ENCODE data around the gene IL27RA.

The IL27RA gene

DNA sequence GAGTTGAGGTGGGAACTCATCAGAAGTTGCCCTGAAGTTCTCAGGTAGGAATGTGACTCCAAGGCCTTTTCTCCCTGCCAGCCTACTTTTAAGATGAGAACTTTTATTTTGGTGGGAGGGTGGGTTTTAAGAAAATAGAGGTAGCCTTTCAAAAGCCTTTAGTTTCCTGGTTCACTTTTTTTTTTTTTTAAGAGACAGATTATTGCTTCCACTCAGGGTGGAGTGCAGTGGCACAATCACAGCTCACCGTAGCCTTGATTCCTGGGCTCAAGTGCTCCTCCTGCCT is 51.1 kb downstream of the IL27RA start:
- no peak for DNase-seq (ENCODE audit: extremely low read depth in 1 of 2, low read depth in 1 of 2)

DNA sequence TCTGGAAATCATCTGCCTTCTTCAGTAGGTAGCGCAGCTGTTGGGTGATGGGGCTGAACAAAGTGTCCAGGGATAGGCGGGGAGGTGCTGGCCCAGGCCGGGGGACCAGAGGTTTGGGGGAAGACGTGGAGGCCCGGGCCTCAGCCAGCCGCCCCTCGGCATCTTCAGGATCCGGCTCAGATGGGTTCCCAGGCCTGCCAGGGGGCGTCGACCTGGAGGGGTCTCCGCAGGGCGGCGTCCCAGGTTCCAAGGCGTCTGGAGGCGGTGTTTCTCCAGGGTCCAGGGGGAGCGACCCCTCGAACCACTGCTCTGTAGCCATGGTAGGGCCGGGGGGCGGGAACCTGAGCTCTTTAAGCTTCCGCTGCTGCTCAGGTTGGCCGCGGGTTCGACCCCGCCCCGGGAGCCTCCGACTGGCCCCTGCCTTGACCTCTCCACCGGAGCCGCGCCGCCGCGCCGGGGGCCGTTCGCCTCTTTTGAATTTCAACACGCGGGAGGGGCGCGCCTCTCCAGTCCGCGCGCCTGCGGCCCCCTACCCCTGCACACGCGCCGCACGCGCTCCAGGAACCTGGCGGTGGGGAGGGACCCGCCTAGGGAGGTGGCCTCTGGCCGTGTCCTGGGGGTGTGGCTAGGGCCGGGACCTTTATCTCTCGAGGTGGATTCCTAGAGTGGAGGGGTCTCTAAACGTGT is 53.9 kb downstream of the IL27RA start, which contains the start of gene C19orf67:
TSS of gene C19orf67 (minus strand) at position 475 of the 687 bp plus-strand sequence. CDS start at position 319, 156 bp downstream.
- DNase-seq (ENCODE audit: extremely low read depth in 1 of 2, low read depth in 1 of 2) = no peak

DNA sequence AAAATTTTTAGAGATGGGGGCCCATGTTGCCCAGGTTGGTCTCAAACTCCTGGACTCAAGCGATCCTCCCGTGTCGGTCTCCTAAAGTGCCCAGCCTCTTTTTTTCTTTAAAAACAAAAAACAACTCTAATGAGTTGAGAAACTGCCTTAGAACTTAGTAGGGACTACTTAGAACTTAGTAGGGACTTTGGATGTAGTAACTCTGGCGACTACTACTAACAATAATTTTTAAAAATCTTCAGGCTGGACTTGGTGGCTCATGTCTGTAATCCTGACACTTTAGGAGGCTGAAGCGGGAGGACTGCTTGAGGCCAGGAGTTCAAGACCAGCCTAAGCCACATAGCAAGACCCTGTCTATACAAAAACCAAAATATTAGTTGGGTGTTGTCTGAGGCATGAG is 54.5 kb downstream of the IL27RA start:
- no peak for DNase-seq (ENCODE audit: extremely low read depth in 1 of 2, low read depth in 1 of 2)

DNA sequence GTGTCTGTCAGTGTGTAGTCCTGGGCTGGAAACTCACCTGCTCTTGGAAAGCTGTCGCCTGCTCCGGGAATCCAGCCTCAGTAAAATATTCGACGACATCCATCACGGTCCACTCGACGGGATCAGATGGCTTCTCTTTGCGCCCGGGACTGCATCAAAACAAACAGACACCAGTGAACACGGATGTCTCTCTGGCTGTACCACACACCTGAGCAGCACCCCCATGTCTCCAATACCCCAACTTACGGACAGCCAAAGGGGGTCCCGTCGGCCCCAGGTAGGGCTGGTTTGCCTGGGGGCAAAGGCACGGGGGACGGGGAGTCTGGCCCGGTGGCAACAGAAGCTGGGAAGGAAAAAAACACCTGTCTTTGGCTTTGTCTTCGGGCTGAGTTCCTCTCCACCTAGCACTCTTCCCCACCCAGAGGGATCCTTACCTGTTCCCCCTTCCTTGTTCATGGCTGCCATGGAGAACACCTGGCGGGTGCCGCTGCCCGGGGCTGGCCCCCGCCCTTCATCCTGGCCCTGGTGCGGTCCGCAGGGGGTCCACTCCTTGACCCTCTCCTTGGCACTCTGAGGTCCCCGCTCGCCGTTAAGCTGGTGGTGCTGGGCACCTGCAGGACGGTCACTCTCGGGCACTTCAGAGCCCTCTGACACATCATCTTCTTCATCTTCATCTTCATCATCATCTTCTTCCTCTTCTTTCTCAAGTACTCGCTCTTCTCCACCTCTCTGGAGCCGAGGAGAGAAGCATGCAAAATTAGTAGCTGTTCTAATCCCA is 57.3 kb downstream of the IL27RA start:
- DNase-seq (ENCODE audit: extremely low read depth in 1 of 2, low read depth in 1 of 2) = no peak

DNA sequence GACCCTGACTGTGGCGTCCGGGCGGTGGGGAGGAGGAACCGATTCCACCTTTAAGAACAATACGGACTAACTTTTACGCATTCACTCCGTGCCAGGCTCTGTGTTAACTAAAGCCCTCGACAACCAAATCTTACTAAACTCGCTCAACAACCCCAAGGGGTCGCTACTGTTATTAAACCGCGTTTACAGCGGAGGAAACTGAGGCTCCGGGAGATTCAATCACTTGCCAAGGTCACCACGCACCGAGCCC is 57.8 kb downstream of the IL27RA start:
- no peak for DNase-seq (ENCODE audit: extremely low read depth in 1 of 2, low read depth in 1 of 2)

DNA sequence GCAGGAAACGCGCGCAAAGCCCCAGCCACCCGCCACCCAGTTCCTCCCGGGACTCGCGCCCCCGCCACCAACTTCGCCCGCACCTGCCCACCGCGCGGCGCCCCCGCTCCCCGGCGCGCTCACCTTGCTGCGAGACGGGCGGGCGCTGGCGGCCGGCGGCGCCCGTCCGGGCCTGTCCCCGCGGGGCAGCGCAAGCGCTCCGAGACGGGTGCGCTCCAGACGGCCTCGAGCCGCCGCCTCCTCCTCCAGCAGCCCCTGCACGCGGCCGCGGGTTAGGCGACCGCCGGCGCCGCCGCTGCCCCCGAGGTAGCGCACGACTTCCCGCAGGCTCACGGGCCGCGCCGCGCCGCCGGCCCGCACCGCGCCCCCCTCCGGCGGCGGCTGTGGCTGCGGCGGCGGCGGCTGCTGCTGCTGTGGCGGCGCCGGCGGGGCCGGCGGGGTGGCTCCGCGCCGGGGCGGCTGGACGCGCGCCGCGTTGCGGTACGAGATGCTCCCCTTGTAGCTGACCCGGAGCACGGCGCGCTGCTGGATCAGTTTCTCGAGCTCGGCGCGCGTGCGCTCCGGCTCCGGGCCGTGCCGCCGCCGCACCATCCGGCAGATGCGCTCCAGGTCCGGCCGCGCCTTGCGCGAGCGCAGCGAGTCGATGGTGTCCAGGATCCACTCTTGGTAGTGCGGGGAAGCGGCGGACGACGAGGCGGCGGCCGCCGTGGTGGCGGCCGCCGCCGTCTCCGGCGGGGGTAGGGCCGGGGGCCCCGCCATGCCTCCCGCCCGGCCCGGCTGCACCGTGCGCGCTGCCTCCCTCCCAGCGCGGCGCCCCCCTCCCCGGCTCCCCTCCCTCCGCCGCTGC is 58.3 kb downstream of the IL27RA start:
- peak in 1 of 2 donors; percentile 33 for DNase-seq (ENCODE audit: extremely low read depth in 1 of 2, low read depth in 1 of 2)

DNA sequence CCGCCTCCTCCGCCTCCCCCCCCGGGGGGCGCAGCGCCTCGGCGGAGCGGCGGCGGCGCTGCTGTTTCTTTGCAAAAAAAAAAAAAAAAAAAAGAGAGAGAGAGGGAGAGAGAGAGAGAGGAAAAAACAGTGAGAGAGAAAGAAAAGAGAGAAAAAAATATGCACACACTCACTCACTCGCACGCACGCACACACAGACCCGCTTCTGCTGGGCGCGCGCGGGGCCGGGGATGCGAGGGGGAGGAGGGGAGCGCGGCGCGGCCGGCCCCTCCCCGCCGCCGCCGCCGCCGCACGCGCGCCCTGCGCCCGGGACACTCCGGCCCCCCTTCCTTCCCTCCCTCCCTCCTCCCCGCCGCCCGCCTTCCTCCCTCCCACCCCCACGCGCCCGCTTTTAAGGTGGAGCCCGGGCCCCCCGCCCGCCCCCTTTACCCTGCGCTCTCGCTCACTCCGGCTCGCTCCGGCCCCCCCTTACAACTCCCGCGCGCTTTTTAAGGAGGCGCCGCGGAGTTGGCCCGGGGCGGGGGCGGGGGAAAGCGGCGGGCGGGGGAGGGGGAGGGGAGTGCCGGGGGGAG is 59.0 kb downstream of the IL27RA start, which contains the start of gene SAMD1:
TSS of gene SAMD1 (minus strand) at position 243 of the 572 bp plus-strand sequence.
- DNase-seq (ENCODE audit: extremely low read depth in 1 of 2, low read depth in 1 of 2) = peak; percentile 72 to 81

DNA sequence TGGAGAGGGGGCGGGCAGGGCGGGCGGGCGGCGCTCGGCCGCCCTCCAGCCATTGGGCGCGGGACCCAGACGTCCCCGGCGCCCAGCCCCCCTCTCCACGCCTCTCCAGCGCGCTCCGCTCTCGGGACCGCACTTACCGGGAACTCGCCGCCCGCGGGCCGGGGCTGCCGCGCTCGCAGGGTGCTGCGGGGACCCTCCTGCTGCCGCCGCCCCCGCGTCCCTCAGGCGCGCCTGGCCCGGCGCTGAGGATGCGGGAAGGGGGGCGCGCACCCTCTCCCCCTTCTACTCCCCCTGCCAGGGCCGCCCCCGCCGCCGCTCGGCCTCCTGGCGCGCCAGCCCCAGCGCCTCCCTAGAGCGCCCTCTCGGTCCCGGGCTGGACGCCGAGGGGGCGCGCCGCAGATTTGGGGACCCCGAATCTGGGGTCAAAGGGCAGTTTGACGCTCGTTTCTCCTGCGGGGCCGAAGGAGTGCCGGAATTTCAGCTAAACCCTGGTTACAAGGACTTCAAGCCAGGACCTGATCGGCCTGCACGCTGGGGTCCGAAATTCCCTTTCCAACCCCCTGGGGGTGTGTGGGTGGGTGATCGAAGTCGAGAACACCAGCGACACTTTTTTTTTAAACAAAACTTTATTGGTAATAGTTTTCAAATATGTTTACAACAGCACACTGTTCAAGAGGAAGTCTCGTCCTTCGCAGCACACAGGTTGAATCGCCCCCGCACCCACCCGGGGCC is 59.7 kb downstream of the IL27RA start:
- peak in 1 of 2 donors; percentile 32 for DNase-seq (ENCODE audit: extremely low read depth in 1 of 2, low read depth in 1 of 2)

DNA sequence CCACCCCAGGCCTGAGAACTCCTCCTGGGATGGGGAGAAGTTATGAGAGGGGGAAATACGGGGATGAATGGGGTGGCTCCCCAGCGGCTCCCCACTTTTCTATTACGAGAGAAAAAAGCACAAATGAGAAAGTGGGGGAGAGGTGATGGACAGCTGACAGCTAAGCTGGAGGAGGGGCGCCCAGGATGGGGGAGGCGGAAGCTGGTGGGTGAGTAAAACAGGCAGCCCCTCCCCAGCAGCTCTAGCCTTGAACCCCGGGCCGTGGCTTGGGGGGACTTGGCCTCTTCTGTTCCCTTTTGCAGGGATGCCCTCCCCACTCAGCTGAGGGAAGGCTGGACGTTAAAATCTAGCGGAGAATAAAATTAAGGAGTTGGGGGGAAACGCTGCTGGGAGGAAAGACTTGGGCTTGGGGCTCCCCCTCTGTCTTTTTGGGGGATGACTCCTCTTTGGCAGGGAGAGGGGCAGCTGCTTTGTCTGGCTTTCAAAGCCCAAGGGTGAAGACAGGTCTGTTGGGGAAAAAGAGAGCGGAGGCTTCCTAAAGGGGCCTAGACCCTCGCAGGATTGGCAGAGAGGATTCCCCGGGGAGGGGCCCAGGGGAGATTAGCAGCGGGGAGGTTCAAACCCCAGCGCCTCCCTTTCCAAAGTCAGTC is 60.4 kb downstream of the IL27RA start:
- DNase-seq (ENCODE audit: extremely low read depth in 1 of 2, low read depth in 1 of 2) = no peak

DNA sequence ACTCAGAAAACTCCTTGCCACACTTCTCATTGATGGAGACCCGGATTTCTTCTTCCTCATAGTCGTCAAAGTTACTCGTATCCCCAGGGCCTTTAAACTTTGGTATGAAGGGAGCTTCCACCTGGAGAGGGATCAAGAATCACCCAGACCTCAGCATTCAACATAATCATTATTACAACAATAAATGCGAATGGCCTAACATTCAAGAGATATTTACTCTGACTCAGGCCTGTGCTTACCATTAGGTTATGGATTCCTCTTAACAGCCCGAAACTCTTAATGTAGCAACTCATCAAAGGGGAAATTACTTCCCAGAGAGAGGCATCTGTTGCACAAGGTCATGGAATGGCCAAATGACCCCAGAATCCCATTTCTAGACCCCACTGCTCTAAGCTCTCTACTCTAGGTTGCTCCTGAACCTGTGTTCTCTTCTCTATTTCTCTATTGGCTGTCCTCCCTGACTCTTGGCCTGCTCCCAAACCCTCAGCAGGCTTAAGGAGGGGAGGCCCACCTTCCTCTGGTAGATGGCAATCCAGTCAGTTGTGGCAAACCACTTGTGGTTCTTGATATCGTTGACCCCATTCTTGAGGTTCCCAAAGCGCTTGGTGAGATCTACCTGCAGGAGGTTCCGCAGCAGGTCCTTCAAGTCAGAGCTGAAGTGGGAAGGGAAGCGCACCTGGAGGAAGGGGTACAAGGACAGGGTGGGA is 61.7 kb downstream of the IL27RA start:
- no peak for DNase-seq (ENCODE audit: extremely low read depth in 1 of 2, low read depth in 1 of 2)

DNA sequence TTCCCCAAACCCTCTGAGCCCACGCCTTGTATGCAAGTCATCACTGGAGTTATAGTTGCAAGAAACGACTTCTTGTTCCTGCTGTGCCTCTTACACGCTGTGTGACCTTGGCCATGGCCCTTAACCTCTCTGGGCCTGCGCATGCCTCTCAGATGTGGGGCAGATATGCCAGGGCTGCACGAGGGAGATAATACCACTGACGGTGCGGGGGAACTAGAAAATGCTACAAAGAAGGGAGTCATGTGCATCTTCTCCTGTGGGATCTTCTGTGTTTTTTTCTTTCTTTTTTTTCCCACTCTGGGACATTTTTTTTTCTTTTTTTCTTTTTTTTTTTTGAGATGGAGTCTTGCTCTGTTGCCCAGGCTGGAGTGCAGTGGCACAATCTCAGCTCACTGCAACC is 63.3 kb downstream of the IL27RA start:
- DNase-seq (ENCODE audit: extremely low read depth in 1 of 2, low read depth in 1 of 2) = no peak

DNA sequence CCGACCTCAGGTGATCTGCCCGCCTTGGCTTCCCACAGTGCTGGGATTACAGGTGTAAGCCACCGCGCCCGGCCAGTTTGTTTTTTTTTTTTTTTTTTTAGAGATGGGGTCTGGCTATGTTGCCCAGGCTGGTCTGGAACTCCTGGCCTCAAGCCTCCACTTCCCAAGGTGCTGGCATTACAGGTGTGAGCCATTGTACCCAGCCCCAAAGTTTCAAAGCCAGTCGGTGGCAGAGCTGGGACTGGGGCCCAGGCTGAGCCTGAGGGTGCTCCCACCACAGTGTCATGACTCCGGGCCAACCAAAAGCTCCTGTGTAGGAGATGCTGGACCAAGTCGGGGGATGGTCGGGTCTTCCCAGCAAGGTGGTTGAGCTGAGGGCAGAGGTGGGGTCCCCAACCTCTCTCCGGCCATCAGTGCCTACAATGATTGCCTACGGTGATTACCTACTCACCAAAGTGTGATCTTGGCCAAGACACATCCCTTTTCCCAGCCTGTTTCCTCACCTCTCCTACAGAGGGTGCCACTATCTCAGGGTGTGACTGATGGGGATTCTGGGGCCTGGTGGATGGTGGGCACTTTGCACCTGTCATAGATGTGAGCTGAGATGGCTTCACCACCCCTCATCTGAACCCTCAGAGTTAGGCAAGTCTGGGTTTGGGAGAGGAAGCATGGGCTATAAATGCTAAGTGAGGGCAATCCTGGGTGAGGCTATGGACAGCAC is 64.9 kb downstream of the IL27RA start:
- no peak for DNase-seq (ENCODE audit: extremely low read depth in 1 of 2, low read depth in 1 of 2)

DNA sequence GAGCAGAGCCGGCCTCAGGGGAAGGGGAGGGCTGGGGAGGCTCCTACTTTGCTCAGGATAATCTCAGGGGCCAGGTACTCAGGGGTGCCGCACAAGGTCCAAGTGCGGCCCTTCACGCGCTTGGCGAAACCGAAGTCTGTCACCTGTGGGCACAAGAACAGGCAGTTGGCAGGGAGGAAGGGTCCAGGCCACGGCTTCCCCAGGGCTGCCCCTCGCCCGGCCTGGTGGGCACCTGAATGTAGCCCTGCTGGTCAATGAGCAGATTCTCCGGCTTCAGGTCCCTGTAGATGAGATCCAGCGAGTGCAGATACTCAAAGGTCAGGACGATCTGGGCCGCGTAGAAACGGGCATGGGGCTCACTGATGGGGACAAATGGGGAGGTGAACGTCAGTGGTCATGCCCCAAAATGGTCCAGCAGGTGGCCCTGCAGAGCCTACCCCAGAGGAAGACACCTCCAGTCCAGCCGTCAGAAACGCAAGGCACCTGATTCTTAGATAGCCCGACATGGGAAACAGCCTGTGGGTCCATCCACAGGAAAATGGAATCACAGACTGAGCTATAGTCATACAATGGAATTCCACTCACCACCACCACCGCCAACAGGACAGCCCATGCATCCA is 66.1 kb downstream of the IL27RA start:
- DNase-seq (ENCODE audit: extremely low read depth in 1 of 2, low read depth in 1 of 2) = no peak

DNA sequence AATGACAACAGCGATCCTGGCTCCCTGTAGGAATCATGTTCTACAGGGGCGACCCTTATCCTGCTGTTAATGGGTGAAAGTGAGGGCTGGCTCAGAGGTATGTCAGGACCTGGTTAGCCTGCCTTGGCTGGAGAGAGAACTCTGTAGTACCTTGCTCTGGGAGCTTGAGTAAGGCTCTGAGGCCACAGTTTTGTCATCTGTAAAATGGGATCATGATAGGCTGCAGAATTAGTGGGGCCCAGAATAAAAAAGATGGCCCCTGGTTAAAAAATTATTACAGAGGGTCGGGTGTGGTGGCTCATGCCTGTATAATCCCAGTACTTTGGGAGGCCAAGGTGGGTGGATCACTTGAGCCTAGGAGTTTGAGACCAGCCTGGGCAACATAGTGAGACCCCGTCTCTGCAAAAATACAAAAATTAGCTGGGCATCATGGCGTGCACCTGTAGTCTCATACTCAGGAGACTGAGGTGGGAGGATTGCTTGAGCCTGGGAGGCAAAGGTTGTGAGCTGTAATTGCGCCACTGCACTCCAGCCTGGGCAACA is 69.5 kb downstream of the IL27RA start:
- no peak for DNase-seq (ENCODE audit: extremely low read depth in 1 of 2, low read depth in 1 of 2)

DNA sequence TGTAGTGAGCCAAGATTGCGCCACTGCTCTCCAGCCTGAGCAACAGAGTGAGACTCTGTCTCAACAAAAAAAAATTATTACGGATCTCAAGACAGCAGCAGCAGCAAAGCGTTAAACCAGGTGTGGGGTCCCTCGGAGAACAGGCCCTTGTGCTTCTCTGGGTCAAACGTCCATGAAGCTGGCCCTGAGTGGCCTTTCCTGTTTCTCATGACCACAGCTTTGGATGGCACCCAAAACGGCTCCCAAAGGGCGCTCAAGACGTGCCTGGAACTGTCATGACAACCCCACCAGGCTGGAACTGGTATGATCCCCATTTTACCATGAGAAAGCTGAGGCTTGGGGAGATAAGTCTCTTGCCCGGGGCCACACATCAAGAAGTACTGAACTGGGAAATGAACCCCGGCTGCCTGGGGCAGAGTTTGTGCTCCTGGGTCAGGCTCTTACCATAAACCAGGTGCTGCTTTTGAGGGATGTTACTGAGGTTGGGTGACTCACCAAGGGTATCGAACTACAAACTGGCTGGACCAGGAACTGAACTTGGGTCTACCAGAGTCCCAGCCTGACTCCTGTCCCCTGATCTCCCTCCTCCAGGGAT is 70.6 kb downstream of the IL27RA start:
- no peak for DNase-seq (ENCODE audit: extremely low read depth in 1 of 2, low read depth in 1 of 2)

DNA sequence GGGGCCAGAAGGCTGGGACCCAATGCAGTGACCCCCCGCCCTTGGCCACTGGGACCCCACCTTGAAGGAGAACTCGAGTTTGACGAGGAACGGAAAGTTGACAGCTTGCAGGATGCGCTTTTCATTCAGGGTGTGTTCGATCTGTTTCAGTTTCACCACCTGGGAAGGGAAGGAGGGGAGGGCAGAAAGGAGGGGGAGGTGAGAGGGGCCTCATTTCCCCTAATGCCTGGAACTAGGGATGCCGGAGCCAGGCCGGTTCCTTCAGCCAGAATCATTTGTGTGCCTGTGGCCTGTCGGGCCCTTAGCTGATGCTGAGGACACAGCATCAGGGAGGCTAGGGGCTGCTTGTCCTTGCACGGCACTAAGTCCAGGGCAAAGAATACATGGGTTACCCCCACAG is 71.2 kb downstream of the IL27RA start:
- DNase-seq (ENCODE audit: extremely low read depth in 1 of 2, low read depth in 1 of 2) = no peak
